ENCODE measurements around the gene ACTR10. TPM values are rescaled to one million over a fixed set of nuclear protein-coding genes. Genes with fewer than 3 reads are reported as not detected.

The ACTR10 gene
- total RNA-seq, 1 donor from 2014 or later, result 98.7 TPM

- H3K27ac ChIP-seq (ENCODE audit: low read depth, low read length), result no peak overlapping the region
- H3K27me3 ChIP-seq (ENCODE audit: insufficient read depth, low read length), result no peaks in the 10 kb centered on the region
- H3K36me3 ChIP-seq (ENCODE audit: insufficient read depth, low read length), result peaks cover 76% of the 10 kb centered on the region
- DNase-seq (ENCODE audit: low read depth) (no peak), FAIRE-seq (no peak)
- Mint-ChIP-seq H3K27ac (ENCODE audit: unreplicated experiment) (peak overlapping the region; percentile 22), H3K36me3 (ENCODE audit: low read depth, unreplicated experiment) (peaks cover 12% of the 10 kb centered on the region), H3K4me1 (ENCODE audit: low read depth, unreplicated experiment) (peaks cover 1% of the 10 kb centered on the region), H3K4me3 (ENCODE audit: unreplicated experiment) (no peak overlapping the region), H3K27me3 (ENCODE audit: low read depth, unreplicated experiment) (no peaks in the 10 kb centered on the region), H3K9me3 (ENCODE audit: unreplicated experiment) (no peaks in the 10 kb centered on the region)
- H3K79me2 ChIP-seq (ENCODE audit: insufficient read depth, low read length), result peaks cover 39% of the 10 kb centered on the region
- H3K9ac ChIP-seq (ENCODE audit: low read length), result no peak overlapping the region
- H4K20me1 ChIP-seq (ENCODE audit: insufficient read depth, low read length), result peaks cover 26% of the 10 kb centered on the region
- H2AFZ ChIP-seq (ENCODE audit: low read depth, low read length), result no peak overlapping the region
- no peak overlapping the region for H3K4me3 ChIP-seq (ENCODE audit: insufficient read depth, low read depth, low read length)
- no peak overlapping the region for H3K4me2 ChIP-seq (ENCODE audit: low read length)
- TF ChIP-seq EZH2 (IDR thresholded peaks at IDR 0.05; ENCODE audit: insufficient read depth, low read length) (no peak), CTCF (IDR thresholded peaks at IDR 0.05; ENCODE audit: insufficient read depth, low read depth, low read length) (no peak)
- H3K4me1 ChIP-seq (ENCODE audit: insufficient read depth, low read length), result no peaks in the 10 kb centered on the region
- no peaks in the 10 kb centered on the region for H3K9me3 ChIP-seq (ENCODE audit: insufficient read depth, low read depth, low read length)
These were observed 65.5 kb downstream of the ACTR10 start for GRCh38 chr14:58265401-58265800.

- TF ChIP-seq CTCF (IDR thresholded peaks at IDR 0.05; ENCODE audit: insufficient read depth, low read depth, low read length), result no peak
- no peak for TF ChIP-seq EZH2 (IDR thresholded peaks at IDR 0.05; ENCODE audit: insufficient read depth, low read length)
- Histone ChIP-seq H3K4me1 (ENCODE audit: insufficient read depth, low read length) (no peaks in the 10 kb centered on the region), H3K27ac (ENCODE audit: low read depth, low read length) (no peak overlapping the region), H3K9me3 (ENCODE audit: insufficient read depth, low read depth, low read length) (no peaks in the 10 kb centered on the region), H3K9ac (ENCODE audit: low read length) (no peak overlapping the region), H3K4me3 (ENCODE audit: insufficient read depth, low read depth, low read length) (no peak overlapping the region), H3K79me2 (ENCODE audit: insufficient read depth, low read length) (peaks cover 49% of the 10 kb centered on the region), H2AFZ (ENCODE audit: low read depth, low read length) (no peak overlapping the region), H4K20me1 (ENCODE audit: insufficient read depth, low read length) (peaks cover 48% of the 10 kb centered on the region), H3K27me3 (ENCODE audit: insufficient read depth, low read length) (no peaks in the 10 kb centered on the region), H3K36me3 (ENCODE audit: insufficient read depth, low read length) (peaks cover 57% of the 10 kb centered on the region), H3K4me2 (ENCODE audit: low read length) (no peak overlapping the region)
- no peak for DNase-seq (ENCODE audit: low read depth)
- H3K27me3 Mint-ChIP-seq (ENCODE audit: low read depth, unreplicated experiment), result no peaks in the 10 kb centered on the region
- peaks cover under 1% of the 10 kb centered on the region for H3K4me1 Mint-ChIP-seq (ENCODE audit: low read depth, unreplicated experiment)
- no peak overlapping the region for H3K4me3 Mint-ChIP-seq (ENCODE audit: unreplicated experiment)
- H3K9me3 Mint-ChIP-seq (ENCODE audit: unreplicated experiment), result no peaks in the 10 kb centered on the region
- peak; percentile 86 for FAIRE-seq
- no peak overlapping the region for H3K27ac Mint-ChIP-seq (ENCODE audit: unreplicated experiment)
- H3K36me3 Mint-ChIP-seq (ENCODE audit: low read depth, unreplicated experiment), result peaks cover 11% of the 10 kb centered on the region
These were observed 70.7 kb downstream of the ACTR10 start for GRCh38 chr14:58270628-58271027.

GRCh38 chr14:58272588-58273372 is 72.8 kb downstream of the ACTR10 start:
- no peak overlapping the region for H3K27ac Mint-ChIP-seq (ENCODE audit: unreplicated experiment)

More at GRCh38 chr14:58272588-58273372, 72.8 kb downstream of the ACTR10 start:
- FAIRE-seq (no peak), DNase-seq (ENCODE audit: low read depth) (peak; percentile 32)
- H3K4me3 ChIP-seq (ENCODE audit: insufficient read depth, low read depth, low read length), result no peak overlapping the region
- Mint-ChIP-seq H3K36me3 (ENCODE audit: low read depth, unreplicated experiment) (peaks cover 9% of the 10 kb centered on the region), H3K9me3 (ENCODE audit: unreplicated experiment) (no peaks in the 10 kb centered on the region), H3K27me3 (ENCODE audit: low read depth, unreplicated experiment) (no peaks in the 10 kb centered on the region), H3K4me1 (ENCODE audit: low read depth, unreplicated experiment) (peaks cover 8% of the 10 kb centered on the region), H3K4me3 (ENCODE audit: unreplicated experiment) (no peak overlapping the region)
- no peak overlapping the region for H3K27ac ChIP-seq (ENCODE audit: low read depth, low read length)
- H2AFZ ChIP-seq (ENCODE audit: low read depth, low read length), result no peak overlapping the region
- peaks cover 45% of the 10 kb centered on the region for H3K36me3 ChIP-seq (ENCODE audit: insufficient read depth, low read length)
- H3K4me1 ChIP-seq (ENCODE audit: insufficient read depth, low read length), result no peaks in the 10 kb centered on the region
- peaks cover 70% of the 10 kb centered on the region for H3K79me2 ChIP-seq (ENCODE audit: insufficient read depth, low read length)
- H3K9ac ChIP-seq (ENCODE audit: low read length), result no peak overlapping the region
- H3K27me3 ChIP-seq (ENCODE audit: insufficient read depth, low read length), result no peaks in the 10 kb centered on the region
- no peak overlapping the region for H3K4me2 ChIP-seq (ENCODE audit: low read length)
- TF ChIP-seq EZH2 (IDR thresholded peaks at IDR 0.05; ENCODE audit: insufficient read depth, low read length) (no peak), CTCF (IDR thresholded peaks at IDR 0.05; ENCODE audit: insufficient read depth, low read depth, low read length) (peak; percentile 7)
- H4K20me1 ChIP-seq (ENCODE audit: insufficient read depth, low read length), result peaks cover 55% of the 10 kb centered on the region
- no peaks in the 10 kb centered on the region for H3K9me3 ChIP-seq (ENCODE audit: insufficient read depth, low read depth, low read length)
